NCI-H2227 treated with DMSO at 0.1 percent for 48 hours (cell line): ENCODE data around the gene RNF168.
"Not testable (repeated sequence)": the region's sequence is repeated elsewhere in the genome, so short reads cannot be mapped to it uniquely, and the experiment has no call there.

Experiments
- DNase-seq: peaks from one replicate; lab custom pipeline; 2025; lab: John Stamatoyannopoulos, UW

Gene RNF168

GRCh38 chr3:196514913-196515621 is 11.5 kb upstream of the RNF168 start, which contains the start of gene SMCO1:
Gene SMCO1, minus strand, starts transcription at chr3:196515346. Its CDS starts 137 bp downstream, at chr3:196515209.
- DNase-seq = no peak

DNA sequence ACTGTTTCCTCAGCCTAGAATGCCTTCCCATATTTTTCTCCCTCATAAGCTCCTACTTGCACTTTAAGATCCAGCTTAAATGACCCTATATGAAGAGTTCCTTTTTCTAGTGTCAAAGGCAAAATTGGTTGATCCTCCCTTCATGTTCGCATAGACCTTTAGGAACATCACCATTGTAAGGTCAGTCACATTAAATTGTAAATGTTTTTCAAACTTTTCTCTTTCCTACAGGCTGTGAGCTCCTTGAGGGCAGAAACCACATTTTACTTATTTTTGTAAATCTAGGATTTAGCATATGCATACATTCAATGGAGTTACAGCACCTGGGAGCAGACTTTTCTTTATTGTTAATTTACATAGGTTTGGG is 10.8 kb upstream of the RNF168 start:
- no peak for DNase-seq

GRCh38 chr3:196513697-196514349 is 10.3 kb upstream of the RNF168 start:
- no peak for DNase-seq

GRCh38 chr3:196511646-196512425 is 8.3 kb upstream of the RNF168 start:
- DNase-seq = not testable (repeated sequence)

DNA sequence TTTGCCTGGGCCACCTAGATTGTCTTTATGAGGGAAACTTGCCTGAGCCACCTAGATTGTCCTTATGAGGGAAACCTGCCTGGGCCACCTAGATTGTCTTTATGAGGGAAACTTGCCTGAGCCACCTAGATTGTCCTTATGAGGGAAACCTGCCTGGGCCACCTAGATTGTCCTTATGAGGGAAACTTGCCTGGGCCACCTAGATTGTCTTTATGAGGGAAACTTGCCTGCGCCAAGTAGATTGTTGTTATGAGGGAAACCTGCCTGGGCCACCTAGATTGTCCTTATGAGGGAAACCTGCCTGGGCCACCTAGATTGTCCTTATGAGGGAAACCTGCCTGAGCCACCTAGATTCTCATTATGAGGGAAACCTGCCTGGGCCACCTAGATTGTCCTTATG is 7.5 kb upstream of the RNF168 start:
- DNase-seq = not testable (repeated sequence)

- no peak for DNase-seq
Measured at GRCh38 chr3:196506687-196507086, 3.1 kb upstream of the RNF168 start.

DNA sequence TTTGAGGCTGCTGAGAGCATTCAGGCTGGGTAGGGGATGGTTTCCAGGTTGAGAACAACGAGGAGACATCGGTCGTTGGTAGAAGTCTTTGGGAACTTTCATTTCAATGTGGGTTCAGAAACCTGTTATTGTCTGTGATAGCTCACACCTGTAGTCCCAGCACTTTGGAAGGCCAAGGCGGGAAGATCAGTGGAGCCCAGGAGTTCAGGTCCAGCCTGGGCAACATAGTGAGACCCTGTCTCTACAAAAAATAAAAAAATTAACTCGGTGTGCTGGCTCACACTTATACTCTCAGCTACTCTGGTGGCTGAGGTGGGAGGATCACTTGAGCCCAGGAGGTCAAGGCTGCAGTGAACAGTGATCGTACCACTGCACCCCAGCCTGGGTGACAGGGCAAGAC is 988 bp upstream of the RNF168 start:
- no peak for DNase-seq

GRCh38 chr3:196504077-196504398 is 470 bp upstream of the RNF168 start:
- DNase-seq = not testable (repeated sequence)

DNA sequence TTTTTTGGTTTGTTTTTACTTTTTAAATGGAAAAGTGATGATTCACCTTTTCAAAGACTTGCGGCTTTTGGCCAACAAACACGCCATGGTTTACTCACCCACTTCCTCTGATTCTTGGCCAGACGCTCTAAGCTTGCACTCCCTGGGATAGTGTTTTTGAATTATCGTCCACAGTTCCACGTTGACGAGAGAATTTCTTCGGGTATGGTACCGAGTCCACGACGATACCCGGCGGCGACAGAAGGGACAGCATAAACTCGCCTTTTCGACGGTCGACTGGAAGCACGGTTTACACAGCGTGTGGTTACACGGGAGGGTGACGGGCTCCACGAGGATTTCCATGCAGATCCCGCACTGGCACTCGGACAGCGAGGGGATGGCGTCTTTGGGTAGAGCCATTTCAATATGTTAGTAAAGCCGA is 783 bp downstream of the RNF168 start:
- DNase-seq = no peak

DNA sequence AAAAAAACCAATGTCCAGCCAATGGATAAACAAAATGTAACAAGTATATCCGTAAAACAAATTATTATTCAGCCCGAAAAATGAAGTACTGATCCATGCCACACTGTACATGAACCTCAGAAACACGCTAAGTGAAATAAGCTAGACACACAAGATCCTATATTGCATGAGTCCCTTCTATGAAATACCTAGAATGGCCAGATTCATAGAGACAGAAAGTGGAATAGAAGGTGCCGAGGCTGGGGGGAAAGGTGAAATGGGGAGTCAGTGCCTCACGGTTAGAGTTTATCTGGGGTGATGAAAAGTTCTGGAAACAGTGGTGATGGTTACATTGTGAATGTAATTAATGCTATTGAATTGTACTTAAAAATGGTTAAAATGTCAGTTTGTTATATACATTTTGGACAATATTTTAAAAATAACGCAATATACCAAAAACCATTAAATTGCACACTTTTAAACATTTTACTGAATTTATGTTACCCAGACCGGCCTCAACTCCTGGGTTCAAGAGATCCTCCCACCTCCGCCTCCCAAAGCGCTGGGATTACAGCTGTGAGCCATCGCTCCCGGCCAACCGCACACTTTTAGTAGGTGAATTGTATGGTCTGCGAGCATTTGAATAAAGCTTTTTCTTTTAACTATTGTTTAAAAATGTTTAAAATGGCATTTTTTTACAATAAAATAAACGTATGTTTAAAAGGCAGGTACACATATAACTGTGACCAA is 2.1 kb downstream of the RNF168 start:
- no peak for DNase-seq

- no peak for DNase-seq
Measured at GRCh38 chr3:196499807-196500524, 3.6 kb downstream of the RNF168 start.

- DNase-seq = no peak
Measured at GRCh38 chr3:196499061-196499460, 4.5 kb downstream of the RNF168 start.

- DNase-seq = no peak
Measured at GRCh38 chr3:196498297-196498696, 5.3 kb downstream of the RNF168 start.

GRCh38 chr3:196496183-196496582 is 7.4 kb downstream of the RNF168 start:
- no peak for DNase-seq

GRCh38 chr3:196493292-196493691 is 10.3 kb downstream of the RNF168 start:
- no peak for DNase-seq

- DNase-seq = no peak
Measured at GRCh38 chr3:196492080-196492479, 11.5 kb downstream of the RNF168 start.

DNA sequence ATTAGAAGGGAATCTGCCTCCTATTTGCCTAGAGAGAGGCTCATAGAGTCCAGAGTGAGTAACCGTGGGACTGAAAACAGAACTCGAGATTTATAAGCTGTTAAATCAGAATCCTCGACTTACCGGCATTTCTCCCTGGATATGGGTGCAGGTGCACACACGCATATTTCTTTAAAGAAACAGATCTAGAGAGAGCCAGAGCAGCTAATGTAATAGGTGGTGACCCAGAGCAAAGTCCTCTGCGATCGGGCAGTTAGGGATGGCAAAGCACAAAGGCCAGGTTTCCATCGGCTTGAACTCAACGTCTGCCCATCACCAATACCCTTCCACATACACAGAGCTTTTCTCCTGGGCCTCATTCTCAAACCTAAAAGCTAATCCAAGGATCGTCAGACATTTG is 13.8 kb downstream of the RNF168 start:
- no peak for DNase-seq

- no peak for DNase-seq
Measured at GRCh38 chr3:196486263-196486662, 17.3 kb downstream of the RNF168 start.

GRCh38 chr3:196477678-196478077 is 25.9 kb downstream of the RNF168 start:
- DNase-seq = no peak

DNA sequence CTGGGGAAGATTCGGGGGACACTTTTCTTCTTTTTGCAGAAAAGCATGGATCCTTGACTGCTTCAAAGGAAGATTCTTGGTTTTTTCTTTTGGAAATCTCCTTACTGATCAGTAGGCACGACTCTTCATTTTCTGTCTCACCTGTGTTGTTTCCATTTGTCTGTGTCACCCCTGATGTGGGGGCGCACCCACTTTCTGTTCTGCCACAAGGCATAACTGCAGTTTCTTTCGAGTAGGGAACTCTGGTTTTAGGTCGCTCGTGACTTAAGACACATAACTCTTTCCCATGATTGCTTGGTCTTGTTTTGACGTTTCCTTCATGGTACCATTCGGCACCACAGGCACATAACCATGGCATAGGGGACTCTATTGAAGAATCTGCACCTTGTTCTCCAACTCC is 31.3 kb downstream of the RNF168 start:
- no peak for DNase-seq

GRCh38 chr3:196471551-196471950 is 32.0 kb downstream of the RNF168 start:
- DNase-seq = no peak

DNA sequence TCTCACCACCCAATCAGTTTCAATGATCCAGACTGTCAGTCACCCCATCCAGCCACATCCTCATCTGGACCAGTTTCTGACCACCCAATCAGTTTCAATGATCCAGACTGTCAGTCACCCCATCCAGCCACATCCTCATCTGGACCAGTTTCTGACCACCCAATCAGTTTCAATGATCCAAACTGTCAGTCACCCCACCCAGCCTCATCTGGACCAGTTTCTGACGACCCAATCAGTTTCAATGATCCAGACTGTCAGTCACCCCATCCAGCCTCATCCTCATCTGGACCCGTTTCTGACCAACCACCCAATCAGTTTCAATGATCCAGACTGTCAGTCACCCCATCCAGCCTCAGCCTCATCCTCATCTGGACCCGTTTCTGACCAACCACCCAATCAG is 33.4 kb downstream of the RNF168 start:
- DNase-seq = not testable (repeated sequence)
